GM21576 (cell line): ENCODE results near the gene SMO.
"Not testable (repeated sequence)": the region's sequence is repeated elsewhere in the genome, so short reads cannot be mapped to it uniquely, and the experiment has no call there.

ENCODE experiments used
- ATAC-seq: cut with Tn5 transposase; IDR thresholded peaks from one replicate; pipeline ENCODE4 v1.9.1; 2021; ENCODE audit warnings: mild to moderate bottlenecking, moderate library complexity; ENCODE audit not compliant: unreplicated experiment

SMO gene

GRCh38 chr7:129205987-129206785 is 17.8 kb downstream of the SMO start:
- ATAC-seq = no peak

GRCh38 chr7:129208667-129209066 is 20.2 kb downstream of the SMO start:
- ATAC-seq = no peak

- ATAC-seq = no peak
Measured at GRCh38 chr7:129209067-129209926, 20.9 kb downstream of the SMO start.

GRCh38 chr7:129210256-129210988 is 22.0 kb downstream of the SMO start:
- no peak for ATAC-seq

GRCh38 chr7:129210989-129211312 is 22.5 kb downstream of the SMO start:
- ATAC-seq = no peak

GRCh38 chr7:129212126-129212525 is 23.7 kb downstream of the SMO start:
- no peak for ATAC-seq

GRCh38 chr7:129212596-129212995 is 24.2 kb downstream of the SMO start:
- ATAC-seq = no peak

GRCh38 chr7:129213828-129214227 is 25.4 kb downstream of the SMO start:
- ATAC-seq = no peak

GRCh38 chr7:129215691-129216090 is 27.3 kb downstream of the SMO start:
- ATAC-seq = not testable (repeated sequence)

GRCh38 chr7:129216101-129216715 is 27.8 kb downstream of the SMO start:
- not testable (repeated sequence) for ATAC-seq

GRCh38 chr7:129216821-129217416 is 28.5 kb downstream of the SMO start:
- ATAC-seq = not testable (repeated sequence)

GRCh38 chr7:129218514-129219062 is 30.2 kb downstream of the SMO start:
- ATAC-seq = peak; percentile 50

GRCh38 chr7:129219166-129219565 is 30.7 kb downstream of the SMO start:
- ATAC-seq = not testable (repeated sequence)

- ATAC-seq = no peak
Measured at GRCh38 chr7:129222064-129222463, 33.6 kb downstream of the SMO start.

- ATAC-seq = peak; percentile 85
Measured at GRCh38 chr7:129224251-129225205, 36.1 kb downstream of the SMO start, which contains the start of gene AHCYL2. Gene AHCYL2 (plus strand): TSS chr7:129225030.

GRCh38 chr7:129225206-129225930 is 36.9 kb downstream of the SMO start:
- peak; percentile 38 for ATAC-seq

GRCh38 chr7:129225931-129226572 is 37.6 kb downstream of the SMO start:
- ATAC-seq = no peak
